Fibroblast of villous mesenchyme (primary cell): ENCODE results near the gene ZEB2. TPM values are rescaled to one million over a fixed set of nuclear protein-coding genes. Genes with fewer than 3 reads are reported as not detected.
A peak's percentile ranks its signal among the peaks of the same experiment; 100 is the strongest.

ENCODE experiments used
- DNase-seq: peaks from one replicate; pipeline ENCODE4 v3.0.0-alpha.2; 2010; ENCODE audit warnings: low read depth
- H3K4me3 ChIP-seq: 2 replicates; pipeline ENCODE4 v1.5.1; 2011; ENCODE audit warnings: low read depth, mild to moderate bottlenecking, low read length
- total RNA-seq: library from RNA; depleted of rRNA; stranded (reverse); fragments of >200 nt; gene quantifications from 2 replicates; pipeline ENCODE4 v1.2.3, GENCODE V29; 2012
- TF ChIP-seq, protein P1 (sequence below): IDR thresholded peaks from 2 replicates; pipeline ENCODE4 v1.5.1; 2012; ENCODE audit warnings: low read depth, mild to moderate bottlenecking, low read length; ENCODE audit not compliant: insufficient read depth

Gene ZEB2
- total RNA-seq, 1 donor: 50.1 TPM

DNA sequence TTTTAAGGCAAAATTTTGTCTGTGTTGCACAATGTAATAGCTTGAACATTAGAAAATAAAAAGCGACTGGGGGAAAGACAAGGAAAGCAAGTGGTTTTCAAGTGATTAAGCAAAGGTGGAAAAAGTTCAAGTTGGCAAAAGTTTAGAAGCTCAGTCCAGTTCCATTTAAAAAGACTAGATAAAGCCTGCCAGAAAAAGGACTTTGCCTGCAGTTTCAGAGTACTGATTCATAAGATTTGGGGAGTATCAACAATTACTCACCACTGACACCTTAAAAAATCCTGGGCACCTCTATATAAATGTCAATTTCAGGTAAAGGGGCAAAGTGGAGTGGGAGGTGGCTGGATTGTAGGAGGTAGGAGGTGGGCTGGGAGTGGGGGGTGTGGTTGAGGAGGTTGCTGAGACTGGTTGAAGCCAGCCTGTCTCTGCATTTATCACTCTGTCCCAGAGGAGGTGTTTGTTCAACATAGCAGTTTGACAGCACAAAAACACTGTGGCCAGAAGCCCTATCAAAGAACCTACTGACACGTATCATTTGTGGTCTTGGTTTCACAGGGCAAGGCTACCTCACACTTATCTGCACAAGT is 14.6 kb downstream of the ZEB2 start:
- H3K4me3 ChIP-seq: no peak overlapping the region
- DNase-seq: no peak
- TF ChIP-seq, protein P1, sequence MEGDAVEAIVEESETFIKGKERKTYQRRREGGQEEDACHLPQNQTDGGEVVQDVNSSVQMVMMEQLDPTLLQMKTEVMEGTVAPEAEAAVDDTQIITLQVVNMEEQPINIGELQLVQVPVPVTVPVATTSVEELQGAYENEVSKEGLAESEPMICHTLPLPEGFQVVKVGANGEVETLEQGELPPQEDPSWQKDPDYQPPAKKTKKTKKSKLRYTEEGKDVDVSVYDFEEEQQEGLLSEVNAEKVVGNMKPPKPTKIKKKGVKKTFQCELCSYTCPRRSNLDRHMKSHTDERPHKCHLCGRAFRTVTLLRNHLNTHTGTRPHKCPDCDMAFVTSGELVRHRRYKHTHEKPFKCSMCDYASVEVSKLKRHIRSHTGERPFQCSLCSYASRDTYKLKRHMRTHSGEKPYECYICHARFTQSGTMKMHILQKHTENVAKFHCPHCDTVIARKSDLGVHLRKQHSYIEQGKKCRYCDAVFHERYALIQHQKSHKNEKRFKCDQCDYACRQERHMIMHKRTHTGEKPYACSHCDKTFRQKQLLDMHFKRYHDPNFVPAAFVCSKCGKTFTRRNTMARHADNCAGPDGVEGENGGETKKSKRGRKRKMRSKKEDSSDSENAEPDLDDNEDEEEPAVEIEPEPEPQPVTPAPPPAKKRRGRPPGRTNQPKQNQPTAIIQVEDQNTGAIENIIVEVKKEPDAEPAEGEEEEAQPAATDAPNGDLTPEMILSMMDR: no peak

DNA sequence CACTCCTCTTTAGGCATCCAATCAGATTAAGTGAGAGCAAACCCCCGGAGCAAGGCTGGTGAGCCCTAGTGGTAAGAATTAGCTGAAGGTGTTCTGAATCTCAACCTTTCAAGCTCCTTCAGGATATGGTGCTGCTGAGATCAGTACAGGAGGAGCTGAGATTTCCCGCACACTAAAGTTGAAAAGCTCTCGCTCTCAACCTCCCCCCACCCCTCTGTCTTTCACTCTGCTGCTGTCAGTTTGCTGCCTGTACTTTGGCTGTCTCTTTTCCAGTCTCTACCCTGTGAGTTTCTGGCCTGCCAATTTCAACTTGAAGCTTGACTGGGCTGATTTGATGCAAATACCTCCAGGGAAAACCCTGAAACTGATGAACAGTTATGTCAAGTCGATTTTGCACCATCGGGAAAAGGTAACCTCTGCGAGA is 15.7 kb downstream of the ZEB2 start:
- DNase-seq: no peak
- TF ChIP-seq, protein P1: peak; percentile 30
- no peak overlapping the region for H3K4me3 ChIP-seq

DNA sequence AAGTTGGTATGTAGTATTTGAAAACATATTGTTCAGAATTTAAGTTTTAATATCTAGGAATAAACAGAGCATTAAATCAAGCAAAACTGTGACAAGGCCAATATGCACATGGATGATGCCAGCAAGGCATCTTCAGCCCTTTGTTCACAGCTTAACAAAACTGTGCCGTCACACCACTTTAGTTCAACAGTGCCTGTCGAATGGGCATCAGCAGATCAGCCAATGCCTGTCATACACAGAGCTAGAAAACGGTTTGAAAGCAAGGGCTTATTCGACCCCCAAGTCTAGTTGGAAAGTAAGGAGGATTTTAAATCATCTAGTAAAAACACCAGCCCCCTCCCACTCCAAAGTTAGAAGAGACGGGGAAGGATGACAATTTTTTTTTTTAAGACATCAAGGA is 16.7 kb downstream of the ZEB2 start:
- DNase-seq: no peak
- H3K4me3 ChIP-seq: no peak overlapping the region
- TF ChIP-seq, protein P1: no peak

DNA sequence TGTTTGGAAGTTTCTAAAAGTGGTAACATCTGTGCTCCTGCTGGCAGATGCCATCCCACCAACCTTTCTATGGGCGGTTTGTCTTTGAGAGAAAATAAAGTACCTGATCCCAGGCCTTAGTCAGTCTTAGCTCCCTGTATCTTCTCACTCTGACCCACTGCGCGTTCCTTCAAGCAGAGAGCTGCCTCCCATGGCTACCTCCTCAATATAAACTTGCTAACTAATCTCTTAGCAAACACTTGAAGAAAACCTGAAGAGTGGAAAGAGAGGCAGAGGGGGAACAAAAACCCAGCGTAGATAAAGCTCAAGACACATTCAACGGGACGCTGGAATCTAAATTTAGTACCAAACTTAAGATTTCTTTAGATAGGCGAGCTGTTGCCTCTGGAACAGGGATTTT is 17.6 kb downstream of the ZEB2 start:
- no peak for DNase-seq
- TF ChIP-seq, protein P1: no peak
- H3K4me3 ChIP-seq: no peak overlapping the region

DNA sequence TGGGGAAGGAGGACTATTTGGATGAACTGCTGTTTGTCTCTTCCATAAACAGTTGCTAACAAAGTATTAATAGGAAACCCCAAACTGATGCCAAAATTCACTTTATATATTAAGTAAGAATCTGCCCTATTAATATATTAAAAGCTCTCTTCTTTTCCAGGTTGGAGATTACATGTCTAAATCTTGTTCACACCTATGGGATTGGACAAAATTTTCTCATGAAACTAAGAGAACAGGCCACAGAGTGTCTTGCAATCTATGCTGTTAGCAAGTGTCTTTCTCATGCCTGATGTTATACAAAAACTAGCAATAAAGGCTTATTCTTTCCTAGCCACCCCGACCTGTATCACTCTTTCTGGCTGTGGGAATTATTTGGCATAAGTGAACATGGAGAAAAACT is 18.3 kb downstream of the ZEB2 start:
- TF ChIP-seq, protein P1: no peak
- H3K4me3 ChIP-seq: no peak overlapping the region
- no peak for DNase-seq

DNA sequence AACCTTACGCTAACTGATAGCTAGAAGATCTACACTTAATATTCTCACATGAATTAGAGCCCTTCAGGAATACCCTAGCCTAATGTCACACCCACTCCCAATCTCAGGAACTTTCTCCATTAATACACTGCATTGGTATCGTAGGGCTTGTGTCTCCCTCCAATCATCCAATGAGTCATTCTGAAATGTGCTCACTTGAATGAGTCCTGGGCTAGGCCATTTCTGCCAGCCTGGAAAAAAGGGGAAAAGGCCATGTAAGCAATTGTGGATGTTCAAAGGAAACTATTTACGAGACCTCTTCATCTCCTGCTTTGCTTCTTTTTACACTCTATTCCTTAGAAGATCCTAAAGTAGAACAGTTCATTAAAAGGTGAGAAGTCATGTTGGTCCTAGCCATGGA is 18.8 kb downstream of the ZEB2 start:
- TF ChIP-seq, protein P1: no peak
- peak; percentile 49 for DNase-seq
- no peak overlapping the region for H3K4me3 ChIP-seq

DNA sequence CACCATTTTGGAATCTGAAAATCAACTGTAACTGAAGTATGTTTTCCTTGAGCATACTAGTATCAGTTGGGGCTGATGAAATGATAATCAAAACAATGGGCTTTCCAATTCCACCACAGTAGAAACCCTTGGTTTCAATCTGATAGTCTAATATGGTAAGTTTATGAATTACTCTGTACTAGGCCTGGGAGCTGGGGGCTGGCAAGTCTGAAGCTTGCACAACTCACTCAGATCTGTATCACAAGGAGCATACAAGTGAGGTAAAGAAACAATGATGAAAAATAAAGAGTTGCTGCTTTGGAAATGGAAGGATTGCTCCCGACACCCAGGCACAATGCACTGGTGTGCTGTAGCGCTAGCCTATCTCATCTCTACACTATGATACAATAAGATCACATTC is 19.4 kb downstream of the ZEB2 start:
- TF ChIP-seq, protein P1: no peak
- DNase-seq: no peak
- H3K4me3 ChIP-seq: no peak overlapping the region
